GM12878 (cell line): ENCODE results near the gene EML3. TPM values are rescaled to one million over a fixed set of nuclear protein-coding genes. Genes with fewer than 3 reads are reported as not detected.
A peak's percentile ranks its signal among the peaks of the same experiment; 100 is the strongest.

Experiments used
- ATF7 ChIP-seq: fragments of 450-650 bp; IDR thresholded peaks from 2 replicates; pipeline ENCODE4 v1.6.1; 2016; ENCODE audit warnings: low read depth, mild to moderate bottlenecking
- DPF2 ChIP-seq: fragments of 450-650 bp; IDR thresholded peaks from 2 replicates; pipeline ENCODE4 v1.6.1; 2017; ENCODE audit warnings: mild to moderate bottlenecking
- ETV6 ChIP-seq, 2 experiments: fragments of 450-650 bp in 1 of 2; IDR thresholded peaks in 1 of 2; conservative IDR thresholded peaks in 1 of 2; 2 replicates each; pipeline ENCODE4 v1.6.1; 2014; ENCODE audit warnings: antibody characterized with exemption in 1 of 2, borderline replicate concordance in 1 of 2, low read depth in 1 of 2, mild to moderate bottlenecking in 1 of 2, moderate library complexity in 1 of 2
- HDAC2 ChIP-seq: fragments of 200-600 bp; sonication (generic); IDR thresholded peaks from 2 replicates; pipeline ENCODE4 v1.6.1; 2017
- IRF4 ChIP-seq: IDR thresholded peaks from 2 replicates; pipeline ENCODE4 v1.6.1; 2011; ENCODE audit warnings: low read depth, low read length
- KAT2A ChIP-seq: conservative IDR thresholded peaks from 2 replicates; pipeline ENCODE4 v1.6.1; 2011; ENCODE audit warnings: low read depth, low read length; ENCODE audit not compliant: control insufficient read depth
- MEF2B ChIP-seq: fragments of 450-650 bp; IDR thresholded peaks from 2 replicates; pipeline ENCODE4 v1.6.1; 2018; ENCODE audit warnings: mild to moderate bottlenecking, moderate library complexity; ENCODE audit not compliant: partially characterized antibody, poor library complexity, severe bottlenecking
- MYC ChIP-seq: IDR thresholded peaks from 2 replicates; pipeline ENCODE4 v1.6.1; 2011; ENCODE audit warnings: mild to moderate bottlenecking, low read length, moderate library complexity, inconsistent platforms; ENCODE audit not compliant: insufficient read depth, insufficient replicate concordance, insufficient read length, severe bottlenecking
- NFYA ChIP-seq: IDR thresholded peaks from 2 replicates; pipeline ENCODE4 v1.6.1; 2011; ENCODE audit warnings: low read depth, mild to moderate bottlenecking, low read length, improper control_type of control experiment, borderline replicate concordance
- SIX5 ChIP-seq: IDR thresholded peaks from 2 replicates; pipeline ENCODE4 v1.6.1; 2011; ENCODE audit warnings: mild to moderate bottlenecking, low read depth, low read length, moderate library complexity; ENCODE audit not compliant: severe bottlenecking
- SRF ChIP-seq, 2 experiments: IDR thresholded peaks; 2 replicates each; pipeline ENCODE4 v1.6.1; 2011; ENCODE audit warnings: low read depth in 2 of 2, low read length in 2 of 2, mild to moderate bottlenecking in 1 of 2, moderate library complexity in 1 of 2
- SUPT20H ChIP-seq: IDR thresholded peaks from 2 replicates; pipeline ENCODE4 v1.6.1; 2011; ENCODE audit warnings: low read depth, mild to moderate bottlenecking, low read length, moderate library complexity, borderline replicate concordance; ENCODE audit not compliant: control insufficient read depth
- ZBED1 ChIP-seq: IDR thresholded peaks from 2 replicates; pipeline ENCODE4 v1.6.1; 2016; ENCODE audit warnings: borderline replicate concordance
- ZBTB4 ChIP-seq: fragments of 450-650 bp; formaldehyde crosslinking; IDR thresholded peaks from 2 replicates; pipeline ENCODE4 v1.4.0; 2022; ENCODE audit warnings: mild to moderate bottlenecking, moderate library complexity
- ZNF622 ChIP-seq: fragments of 450-650 bp; IDR thresholded peaks from 2 replicates; pipeline ENCODE4 v1.6.1; 2017; ENCODE audit warnings: mild to moderate bottlenecking, inconsistent platforms
- ZZZ3 ChIP-seq: IDR thresholded peaks from 2 replicates; pipeline ENCODE4 v1.6.1; 2011; ENCODE audit warnings: low read depth; ENCODE audit not compliant: control insufficient read depth, insufficient read length
- polyA plus RNA-seq, 11 experiments: library from polyadenylated mRNA; depleted of rRNA in 4 of 11; unstranded in 6 of 11; stranded (reverse) in 5 of 11; fragments of >200 nt; fragmentation: Nextera tagmentation in 4 of 11; fragmentation: Illumina TruSeq in 1 of 11; extraction: Ambion mirVana in 4 of 11; extraction: Trizol in 1 of 11; gene quantifications; 1 replicate in 1 of 11; 2 replicates in 10 of 11; pipeline versions ENCODE4 v1.2.1 to v1.2.3, GENCODE V29; 2011 to 2016; ENCODE audit warnings: inconsistent platforms in 2 of 11, missing spikeins in 2 of 11, low read depth in 1 of 11
- total RNA-seq, 4 experiments: library from RNA; depleted of rRNA in 3 of 4; stranded (reverse); fragments of >200 nt in 3 of 4; fragmentation: Illumina TruSeq in 1 of 4; extraction: Trizol in 1 of 4; gene quantifications; 2 replicates each; pipeline versions ENCODE4 v1.2.1 to v1.2.3, GENCODE V29; 2013 to 2021
- TF ChIP-seq, protein P1 (sequence below): fragments of 450-650 bp; IDR thresholded peaks from 2 replicates; pipeline ENCODE4 v1.6.1; 2016; ENCODE audit warnings: mild to moderate bottlenecking
- TF ChIP-seq, protein P2 (sequence below): IDR thresholded peaks from 2 replicates; pipeline ENCODE4 v1.6.1; 2012; ENCODE audit warnings: low read depth, low read length, improper control_type of control experiment
- TF ChIP-seq, protein P3 (sequence below): fragments of 150-350 bp; IDR thresholded peaks from 2 replicates; pipeline ENCODE4 v1.6.1; 2016; ENCODE audit warnings: low read depth, low read length

The EML3 gene
- total and polyA plus RNA-seq, 10 of the 15 experiments (the other 5 are each of a cell fraction or from before 2014, with no cell fraction given), result 0.58 to 82.5 (median 24.8) TPM

GRCh38 chr11:62555464-62556107, 57.0 kb downstream of the EML3 start (continued):
- TF ChIP-seq, protein P1, sequence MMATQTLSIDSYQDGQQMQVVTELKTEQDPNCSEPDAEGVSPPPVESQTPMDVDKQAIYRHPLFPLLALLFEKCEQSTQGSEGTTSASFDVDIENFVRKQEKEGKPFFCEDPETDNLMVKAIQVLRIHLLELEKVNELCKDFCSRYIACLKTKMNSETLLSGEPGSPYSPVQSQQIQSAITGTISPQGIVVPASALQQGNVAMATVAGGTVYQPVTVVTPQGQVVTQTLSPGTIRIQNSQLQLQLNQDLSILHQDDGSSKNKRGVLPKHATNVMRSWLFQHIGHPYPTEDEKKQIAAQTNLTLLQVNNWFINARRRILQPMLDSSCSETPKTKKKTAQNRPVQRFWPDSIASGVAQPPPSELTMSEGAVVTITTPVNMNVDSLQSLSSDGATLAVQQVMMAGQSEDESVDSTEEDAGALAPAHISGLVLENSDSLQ, result 0 out of 2 replicates have a peak, but pooled peaks have one; percentile 22
- TF ChIP-seq, protein P2, sequence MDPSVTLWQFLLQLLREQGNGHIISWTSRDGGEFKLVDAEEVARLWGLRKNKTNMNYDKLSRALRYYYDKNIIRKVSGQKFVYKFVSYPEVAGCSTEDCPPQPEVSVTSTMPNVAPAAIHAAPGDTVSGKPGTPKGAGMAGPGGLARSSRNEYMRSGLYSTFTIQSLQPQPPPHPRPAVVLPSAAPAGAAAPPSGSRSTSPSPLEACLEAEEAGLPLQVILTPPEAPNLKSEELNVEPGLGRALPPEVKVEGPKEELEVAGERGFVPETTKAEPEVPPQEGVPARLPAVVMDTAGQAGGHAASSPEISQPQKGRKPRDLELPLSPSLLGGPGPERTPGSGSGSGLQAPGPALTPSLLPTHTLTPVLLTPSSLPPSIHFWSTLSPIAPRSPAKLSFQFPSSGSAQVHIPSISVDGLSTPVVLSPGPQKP, result no peak
- TF ChIP-seq ZNF622 (no peak), SIX5 (no peak), HDAC2 (no peak), SRF (IDR thresholded peaks at IDR 0.05; ENCODE audit: low read depth in 2 of 2, low read length in 2 of 2) (0 out of 4 replicates have a peak, but pooled peaks of 1 of the 2 experiments have one; percentile 67), KAT2A (no peak), ZBED1 (peak; percentile 79; the same call in 1 of the 2 replicates), ATF7 (peak; percentile 61; the same call in 1 of the 2 replicates), SUPT20H (no peak), DPF2 (peak; percentile 93), IRF4 (peak; percentile 94), ETV6 (conservative IDR thresholded peaks at IDR 0.05 in 1 of 2, IDR thresholded peaks at IDR 0.05 in 1 of 2; ENCODE audit: borderline replicate concordance in 1 of 2, low read depth in 1 of 2) (peak in 1 of 2 experiments; percentile 54; a peak in 1 of 4 replicates), ZBTB4 (CRISPR knock-in tag) (no peak), MEF2B (peak; percentile 54), NFYA (no peak), ZZZ3 (no peak), MYC (no peak)
- TF ChIP-seq, protein P3, sequence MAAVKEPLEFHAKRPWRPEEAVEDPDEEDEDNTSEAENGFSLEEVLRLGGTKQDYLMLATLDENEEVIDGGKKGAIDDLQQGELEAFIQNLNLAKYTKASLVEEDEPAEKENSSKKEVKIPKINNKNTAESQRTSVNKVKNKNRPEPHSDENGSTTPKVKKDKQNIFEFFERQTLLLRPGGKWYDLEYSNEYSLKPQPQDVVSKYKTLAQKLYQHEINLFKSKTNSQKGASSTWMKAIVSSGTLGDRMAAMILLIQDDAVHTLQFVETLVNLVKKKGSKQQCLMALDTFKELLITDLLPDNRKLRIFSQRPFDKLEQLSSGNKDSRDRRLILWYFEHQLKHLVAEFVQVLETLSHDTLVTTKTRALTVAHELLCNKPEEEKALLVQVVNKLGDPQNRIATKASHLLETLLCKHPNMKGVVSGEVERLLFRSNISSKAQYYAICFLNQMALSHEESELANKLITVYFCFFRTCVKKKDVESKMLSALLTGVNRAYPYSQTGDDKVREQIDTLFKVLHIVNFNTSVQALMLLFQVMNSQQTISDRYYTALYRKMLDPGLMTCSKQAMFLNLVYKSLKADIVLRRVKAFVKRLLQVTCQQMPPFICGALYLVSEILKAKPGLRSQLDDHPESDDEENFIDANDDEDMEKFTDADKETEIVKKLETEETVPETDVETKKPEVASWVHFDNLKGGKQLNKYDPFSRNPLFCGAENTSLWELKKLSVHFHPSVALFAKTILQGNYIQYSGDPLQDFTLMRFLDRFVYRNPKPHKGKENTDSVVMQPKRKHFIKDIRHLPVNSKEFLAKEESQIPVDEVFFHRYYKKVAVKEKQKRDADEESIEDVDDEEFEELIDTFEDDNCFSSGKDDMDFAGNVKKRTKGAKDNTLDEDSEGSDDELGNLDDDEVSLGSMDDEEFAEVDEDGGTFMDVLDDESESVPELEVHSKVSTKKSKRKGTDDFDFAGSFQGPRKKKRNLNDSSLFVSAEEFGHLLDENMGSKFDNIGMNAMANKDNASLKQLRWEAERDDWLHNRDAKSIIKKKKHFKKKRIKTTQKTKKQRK, result no peak
